WTC11 (cell line): ENCODE data around the gene HMMR. TPM values are rescaled to one million over a fixed set of nuclear protein-coding genes. Genes with fewer than 3 reads are reported as not detected.
A peak's percentile ranks its signal among the peaks of the same experiment; 100 is the strongest.

Experiments
- ATAC-seq: fragments of 200-7000 bp; cut with Tn5 transposase; 2 replicates; pipeline ENCODE4 v1.10.0; 2021; ENCODE audit warnings: mild to moderate bottlenecking, moderate library complexity
- CTCF ChIA-PET: fragments of 300-600 bp; sonication (Branson Sonifier 250); formaldehyde crosslinking; loops from one replicate; lab custom pipeline; 2021; ENCODE audit warnings: antibody characterized with exemption; lab: Charles Lee
- POLR2A ChIA-PET: fragments of 350-600 bp; sonication (Branson Sonifier 250); formaldehyde crosslinking; loops from one replicate; lab custom pipeline; 2021; ENCODE audit warnings: antibody characterized with exemption; lab: Charles Lee
- DNase-seq: peaks from one replicate; pipeline ENCODE4 v3.0.0; 2021; ENCODE audit warnings: low spot score
- H3K27ac Mint-ChIP-seq: 2 replicates; pipeline ENCODE4 v1.8.0; 2021; ENCODE audit warnings: mixed read lengths
- H3K27me3 Mint-ChIP-seq: 2 replicates; pipeline ENCODE4 v1.8.0; 2021; ENCODE audit warnings: low read depth, mild to moderate bottlenecking, moderate library complexity, mixed read lengths
- H3K36me3 Mint-ChIP-seq: 2 replicates; pipeline ENCODE4 v1.8.0; 2021; ENCODE audit warnings: mixed read lengths
- H3K4me1 Mint-ChIP-seq: 2 replicates; pipeline ENCODE4 v1.8.0; 2022; ENCODE audit warnings: mixed read lengths
- H3K4me3 Mint-ChIP-seq: 2 replicates; pipeline ENCODE4 v1.8.0; 2021; ENCODE audit warnings: mild to moderate bottlenecking, moderate library complexity, mixed read lengths
- H3K9me3 Mint-ChIP-seq: 2 replicates; pipeline ENCODE4 v1.8.0; 2021; ENCODE audit warnings: mixed read lengths
- ESRRA ChIP-seq: sonication (generic); formaldehyde crosslinking; IDR thresholded peaks from 2 replicates; pipeline ENCODE4 v1.8.1; 2022; ENCODE audit warnings: mild to moderate bottlenecking, missing genetic modification reagents, borderline replicate concordance
- FOXK1 ChIP-seq: sonication (generic); formaldehyde crosslinking; IDR thresholded peaks from 2 replicates; pipeline ENCODE4 v1.8.0; 2022; ENCODE audit warnings: mild to moderate bottlenecking, moderate library complexity, missing genetic modification reagents
- FOXP1 ChIP-seq: sonication (generic); formaldehyde crosslinking; IDR thresholded peaks from 2 replicates; pipeline ENCODE4 v1.8.0; 2022; ENCODE audit warnings: missing genetic modification reagents, mild to moderate bottlenecking, moderate library complexity, borderline replicate concordance
- JAZF1 ChIP-seq: fragments of 250-450 bp; sonication (Bioruptor Pico); IDR thresholded peaks from 2 replicates; pipeline ENCODE4 v1.9.0; 2021; ENCODE audit warnings: moderate library complexity, mild to moderate bottlenecking, inconsistent platforms
- MYBL2 ChIP-seq: sonication (generic); formaldehyde crosslinking; IDR thresholded peaks from 2 replicates; pipeline ENCODE4 v1.8.1; 2023; ENCODE audit warnings: mild to moderate bottlenecking, moderate library complexity, missing genetic modification reagents
- PRRX2 ChIP-seq: fragments of 250-450 bp; sonication (Bioruptor Pico); IDR thresholded peaks from 2 replicates; pipeline ENCODE4 v1.8.0; 2021; ENCODE audit warnings: mild to moderate bottlenecking
- SMAD3 ChIP-seq: sonication (generic); formaldehyde crosslinking; IDR thresholded peaks from 2 replicates; pipeline ENCODE4 v1.8.0; 2022; ENCODE audit warnings: missing genetic modification reagents, mild to moderate bottlenecking, borderline replicate concordance
- SMAD4 ChIP-seq: sonication (generic); formaldehyde crosslinking; IDR thresholded peaks from 2 replicates; pipeline ENCODE4 v1.8.0; 2022; ENCODE audit warnings: mild to moderate bottlenecking, missing genetic modification reagents
- ZNF138 ChIP-seq: sonication (generic); formaldehyde crosslinking; conservative IDR thresholded peaks from 2 replicates; pipeline ENCODE4 v1.8.1; 2022; ENCODE audit warnings: mild to moderate bottlenecking, moderate library complexity, missing genetic modification reagents
- ZNF423 ChIP-seq: fragments of 250-450 bp; sonication (Bioruptor Pico); IDR thresholded peaks from 2 replicates; pipeline ENCODE4 v2.1.2; 2022; ENCODE audit warnings: mild to moderate bottlenecking, moderate library complexity
- ZNF671 ChIP-seq: fragments of 250-450 bp; sonication (Bioruptor Pico); IDR thresholded peaks from 2 replicates; pipeline ENCODE4 v1.8.0; 2021; ENCODE audit warnings: mild to moderate bottlenecking
- total RNA-seq: library from RNA; stranded (reverse); gene quantifications from 3 replicates; pipeline ENCODE4 v1.2.3, GENCODE V29; 2021
- TF ChIP-seq, protein P1 (sequence below): sonication (generic); formaldehyde crosslinking; IDR thresholded peaks from 2 replicates; pipeline ENCODE4 v1.8.0; 2023; ENCODE audit warnings: missing genetic modification reagents
- TF ChIP-seq, protein P2 (sequence below): sonication (generic); formaldehyde crosslinking; IDR thresholded peaks from 2 replicates; pipeline ENCODE4 v1.8.1; 2023; ENCODE audit warnings: mild to moderate bottlenecking, missing genetic modification reagents, moderate library complexity
- TF ChIP-seq, protein P3 (sequence below): sonication (generic); formaldehyde crosslinking; IDR thresholded peaks from 2 replicates; pipeline ENCODE4 v1.8.0; 2023; ENCODE audit warnings: mild to moderate bottlenecking, missing genetic modification reagents
- TF ChIP-seq, protein P4 (sequence below): sonication (generic); formaldehyde crosslinking; conservative IDR thresholded peaks from 2 replicates; pipeline ENCODE4 v1.8.1; 2023; ENCODE audit warnings: mild to moderate bottlenecking, low read depth, missing genetic modification reagents, moderate library complexity

The HMMR gene
- total RNA-seq, 1 experiment from 2014 or later = 78.5 TPM

DNA sequence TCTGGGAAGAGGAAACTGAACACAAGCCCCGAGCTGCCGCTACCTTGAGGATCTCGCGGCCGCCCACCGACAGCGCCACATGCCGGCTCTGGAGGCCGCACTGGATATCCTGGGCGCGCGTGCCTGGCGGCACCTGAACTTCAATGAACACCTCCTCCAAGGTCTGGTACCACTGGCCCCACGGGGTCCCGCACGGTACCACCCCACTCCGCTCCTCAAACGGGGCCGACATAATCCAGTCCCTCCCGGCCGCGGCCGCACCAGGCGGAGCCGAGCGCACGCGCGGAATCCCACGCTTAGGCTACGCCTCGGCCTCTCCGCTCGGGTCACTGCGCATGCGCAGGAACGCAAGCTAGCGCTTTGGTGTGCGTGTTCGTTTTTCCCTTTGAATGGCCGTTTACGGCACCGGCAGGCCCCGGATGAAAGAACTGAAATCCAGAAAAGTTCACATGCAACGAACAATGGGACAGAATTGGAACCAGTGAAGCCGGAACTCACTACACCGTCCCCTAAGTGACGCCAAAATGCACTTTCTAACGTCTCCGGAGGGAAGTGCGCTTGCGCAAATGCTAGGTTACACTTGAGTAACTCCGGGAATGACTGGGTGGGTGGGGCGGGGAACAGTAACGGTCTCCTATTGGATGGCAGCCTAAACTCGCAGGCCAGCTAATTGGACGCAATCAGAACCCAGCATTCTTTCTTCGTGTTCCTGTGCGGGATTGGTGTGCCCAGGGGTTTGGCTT is 442 bp upstream of the HMMR start, which contains the start of gene NUDCD2 (continued):
- TF ChIP-seq ZNF671 = peak; percentile 64; the same call in 1 of the 2 replicates
- peak; percentile 98 for TF ChIP-seq MYBL2 (CRISPR knock-in tag)
- no peak for TF ChIP-seq SMAD3 (CRISPR knock-in tag)
- no peak for TF ChIP-seq JAZF1
- no peak; the same call in 1 of the 2 replicates for TF ChIP-seq ESRRA
- TF ChIP-seq, protein P1, sequence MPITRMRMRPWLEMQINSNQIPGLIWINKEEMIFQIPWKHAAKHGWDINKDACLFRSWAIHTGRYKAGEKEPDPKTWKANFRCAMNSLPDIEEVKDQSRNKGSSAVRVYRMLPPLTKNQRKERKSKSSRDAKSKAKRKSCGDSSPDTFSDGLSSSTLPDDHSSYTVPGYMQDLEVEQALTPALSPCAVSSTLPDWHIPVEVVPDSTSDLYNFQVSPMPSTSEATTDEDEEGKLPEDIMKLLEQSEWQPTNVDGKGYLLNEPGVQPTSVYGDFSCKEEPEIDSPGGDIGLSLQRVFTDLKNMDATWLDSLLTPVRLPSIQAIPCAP (CRISPR knock-in tag) = 0 out of 2 replicates have a peak, but pooled peaks have one; percentile 56
- TF ChIP-seq, protein P2, sequence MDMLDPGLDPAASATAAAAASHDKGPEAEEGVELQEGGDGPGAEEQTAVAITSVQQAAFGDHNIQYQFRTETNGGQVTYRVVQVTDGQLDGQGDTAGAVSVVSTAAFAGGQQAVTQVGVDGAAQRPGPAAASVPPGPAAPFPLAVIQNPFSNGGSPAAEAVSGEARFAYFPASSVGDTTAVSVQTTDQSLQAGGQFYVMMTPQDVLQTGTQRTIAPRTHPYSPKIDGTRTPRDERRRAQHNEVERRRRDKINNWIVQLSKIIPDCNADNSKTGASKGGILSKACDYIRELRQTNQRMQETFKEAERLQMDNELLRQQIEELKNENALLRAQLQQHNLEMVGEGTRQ (CRISPR knock-in tag) = 0 out of 2 replicates have a peak, but pooled peaks have one; percentile 32
- TF ChIP-seq SMAD4 = no peak
- peak; percentile 49 for TF ChIP-seq FOXK1
- TF ChIP-seq ZNF423 (CRISPR knock-in tag) = 0 out of 2 replicates have a peak, but pooled peaks have one; percentile 17
- no peak for TF ChIP-seq PRRX2

DNA sequence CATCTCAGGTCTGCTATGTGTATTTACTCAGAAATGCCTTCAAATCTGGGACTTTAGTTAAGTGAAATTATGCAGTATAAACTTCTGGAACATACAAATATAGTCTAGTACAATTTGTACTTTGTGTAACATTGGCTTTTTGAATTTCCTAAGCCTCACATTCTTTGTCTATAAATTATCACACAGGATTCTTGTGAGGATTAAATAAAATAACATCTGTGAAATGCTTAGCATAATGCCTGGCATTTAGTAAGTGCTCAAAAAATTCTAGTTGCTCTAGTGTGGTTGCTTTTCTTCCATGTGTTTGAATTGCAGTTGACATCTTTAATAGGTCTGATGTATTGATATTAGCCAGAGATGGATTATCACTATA is 2.6 kb downstream of the HMMR start:
- Mint-ChIP-seq H3K36me3 (peaks cover 31% of the 10 kb centered on the region), H3K4me3 (no peak overlapping the region), H3K4me1 (peaks cover 14% of the 10 kb centered on the region), H3K9me3 (no peaks in the 10 kb centered on the region), H3K27me3 (peaks cover 3% of the 10 kb centered on the region), H3K27ac (no peak overlapping the region)
- ATAC-seq (no peak), DNase-seq (no peak)
- ChIA-PET POLR2A (no interaction called here), CTCF (no interaction called here)
- TF ChIP-seq, protein P3, sequence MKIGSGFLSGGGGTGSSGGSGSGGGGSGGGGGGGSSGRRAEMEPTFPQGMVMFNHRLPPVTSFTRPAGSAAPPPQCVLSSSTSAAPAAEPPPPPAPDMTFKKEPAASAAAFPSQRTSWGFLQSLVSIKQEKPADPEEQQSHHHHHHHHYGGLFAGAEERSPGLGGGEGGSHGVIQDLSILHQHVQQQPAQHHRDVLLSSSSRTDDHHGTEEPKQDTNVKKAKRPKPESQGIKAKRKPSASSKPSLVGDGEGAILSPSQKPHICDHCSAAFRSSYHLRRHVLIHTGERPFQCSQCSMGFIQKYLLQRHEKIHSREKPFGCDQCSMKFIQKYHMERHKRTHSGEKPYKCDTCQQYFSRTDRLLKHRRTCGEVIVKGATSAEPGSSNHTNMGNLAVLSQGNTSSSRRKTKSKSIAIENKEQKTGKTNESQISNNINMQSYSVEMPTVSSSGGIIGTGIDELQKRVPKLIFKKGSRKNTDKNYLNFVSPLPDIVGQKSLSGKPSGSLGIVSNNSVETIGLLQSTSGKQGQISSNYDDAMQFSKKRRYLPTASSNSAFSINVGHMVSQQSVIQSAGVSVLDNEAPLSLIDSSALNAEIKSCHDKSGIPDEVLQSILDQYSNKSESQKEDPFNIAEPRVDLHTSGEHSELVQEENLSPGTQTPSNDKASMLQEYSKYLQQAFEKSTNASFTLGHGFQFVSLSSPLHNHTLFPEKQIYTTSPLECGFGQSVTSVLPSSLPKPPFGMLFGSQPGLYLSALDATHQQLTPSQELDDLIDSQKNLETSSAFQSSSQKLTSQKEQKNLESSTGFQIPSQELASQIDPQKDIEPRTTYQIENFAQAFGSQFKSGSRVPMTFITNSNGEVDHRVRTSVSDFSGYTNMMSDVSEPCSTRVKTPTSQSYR (CRISPR knock-in tag) = no peak
- TF ChIP-seq, protein P1 (CRISPR knock-in tag) = no peak

DNA sequence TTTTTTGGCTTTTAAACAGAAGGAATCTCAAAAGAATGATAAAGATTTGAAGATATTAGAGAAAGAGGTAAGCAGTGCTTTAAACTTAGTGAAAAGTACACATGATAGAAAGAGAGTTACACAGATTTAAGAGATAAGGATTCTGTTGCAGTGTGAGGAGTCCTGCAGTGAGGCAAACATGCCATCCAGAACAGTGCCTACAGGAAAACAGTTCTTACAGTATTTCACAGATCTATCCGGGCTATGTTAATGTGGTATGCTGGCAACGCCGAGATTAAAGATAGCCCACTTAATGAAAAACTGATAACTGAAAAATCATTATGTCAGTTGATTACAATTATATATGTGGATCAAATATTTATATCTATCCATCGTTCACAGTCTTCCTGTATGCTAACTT is 7.2 kb downstream of the HMMR start:
- H3K9me3 Mint-ChIP-seq = no peaks in the 10 kb centered on the region
- H3K36me3 Mint-ChIP-seq = peaks cover 73% of the 10 kb centered on the region
- no peak for DNase-seq
- POLR2A ChIA-PET = no interaction called here
- TF ChIP-seq, protein P4, sequence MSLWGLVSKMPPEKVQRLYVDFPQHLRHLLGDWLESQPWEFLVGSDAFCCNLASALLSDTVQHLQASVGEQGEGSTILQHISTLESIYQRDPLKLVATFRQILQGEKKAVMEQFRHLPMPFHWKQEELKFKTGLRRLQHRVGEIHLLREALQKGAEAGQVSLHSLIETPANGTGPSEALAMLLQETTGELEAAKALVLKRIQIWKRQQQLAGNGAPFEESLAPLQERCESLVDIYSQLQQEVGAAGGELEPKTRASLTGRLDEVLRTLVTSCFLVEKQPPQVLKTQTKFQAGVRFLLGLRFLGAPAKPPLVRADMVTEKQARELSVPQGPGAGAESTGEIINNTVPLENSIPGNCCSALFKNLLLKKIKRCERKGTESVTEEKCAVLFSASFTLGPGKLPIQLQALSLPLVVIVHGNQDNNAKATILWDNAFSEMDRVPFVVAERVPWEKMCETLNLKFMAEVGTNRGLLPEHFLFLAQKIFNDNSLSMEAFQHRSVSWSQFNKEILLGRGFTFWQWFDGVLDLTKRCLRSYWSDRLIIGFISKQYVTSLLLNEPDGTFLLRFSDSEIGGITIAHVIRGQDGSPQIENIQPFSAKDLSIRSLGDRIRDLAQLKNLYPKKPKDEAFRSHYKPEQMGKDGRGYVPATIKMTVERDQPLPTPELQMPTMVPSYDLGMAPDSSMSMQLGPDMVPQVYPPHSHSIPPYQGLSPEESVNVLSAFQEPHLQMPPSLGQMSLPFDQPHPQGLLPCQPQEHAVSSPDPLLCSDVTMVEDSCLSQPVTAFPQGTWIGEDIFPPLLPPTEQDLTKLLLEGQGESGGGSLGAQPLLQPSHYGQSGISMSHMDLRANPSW (CRISPR knock-in tag) = no peak
- TF ChIP-seq FOXP1 (CRISPR knock-in tag) = no peak
- TF ChIP-seq ZNF138 (CRISPR knock-in tag) = no peak
- no peak for ATAC-seq
- H3K27me3 Mint-ChIP-seq = no peaks in the 10 kb centered on the region
- H3K27ac Mint-ChIP-seq = no peak overlapping the region
- CTCF ChIA-PET = no interaction called here
- no peak overlapping the region for H3K4me3 Mint-ChIP-seq
- peaks cover 4% of the 10 kb centered on the region; the same call in 1 of the 2 replicates for H3K4me1 Mint-ChIP-seq
